Measurements from ENCODE around the gene C1QTNF2. TPM values are rescaled to one million over a fixed set of nuclear protein-coding genes. Genes with fewer than 3 reads are reported as not detected.
"Not testable (repeated sequence)": the region's sequence is repeated elsewhere in the genome, so short reads cannot be mapped to it uniquely, and the experiment has no call there.

The C1QTNF2 gene
- total RNA-seq, 4 donors from 2014 or later, result 0.59 to 16.5 (median 3.0) TPM

DNA sequence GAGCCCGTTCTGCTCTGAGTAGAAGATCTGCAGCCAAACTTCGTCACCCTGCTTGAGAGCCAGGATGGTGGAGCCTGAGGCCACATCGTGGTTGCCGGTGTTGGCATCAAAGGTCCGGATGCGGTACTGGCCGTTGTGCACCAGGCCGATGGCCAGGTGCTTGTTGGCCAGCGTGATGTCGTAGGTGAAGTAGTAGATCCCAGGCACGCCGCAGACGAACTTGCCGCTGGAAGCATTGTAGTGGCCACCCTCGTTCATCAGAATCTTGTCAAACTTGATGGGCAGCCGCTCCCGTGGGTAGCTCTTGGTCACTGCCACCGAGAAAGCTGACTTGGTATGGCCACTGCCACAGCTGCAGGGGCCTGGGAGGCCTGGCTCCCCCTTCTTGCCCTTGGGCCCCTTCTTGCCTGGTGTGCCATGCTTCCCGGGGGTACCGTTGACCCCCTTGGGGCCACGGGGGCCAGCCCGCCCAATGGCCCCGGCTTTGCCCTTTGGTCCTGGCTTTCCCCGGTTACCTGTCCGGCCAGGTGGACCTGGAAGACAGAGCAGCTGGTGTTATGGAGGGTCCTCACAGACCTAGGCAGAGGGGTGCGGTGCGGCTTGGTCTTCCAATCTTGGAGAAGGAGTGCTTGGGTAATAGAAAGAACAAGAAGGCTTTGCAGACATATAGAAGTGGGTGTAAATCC lies 21.0 kb downstream of the C1QTNF2 start:
- Histone ChIP-seq H3K36me3 (no peaks in the 10 kb centered on the region), H3K9me3 (no peaks in the 10 kb centered on the region), H3K4me3 (no peak overlapping the region), H3K27me3 (no peaks in the 10 kb centered on the region), H3K4me1 (no peaks in the 10 kb centered on the region), H3K27ac (no peak overlapping the region)
- no peak for TF ChIP-seq POLR2A (IDR thresholded peaks at IDR 0.05)
- TF ChIP-seq, protein P1, sequence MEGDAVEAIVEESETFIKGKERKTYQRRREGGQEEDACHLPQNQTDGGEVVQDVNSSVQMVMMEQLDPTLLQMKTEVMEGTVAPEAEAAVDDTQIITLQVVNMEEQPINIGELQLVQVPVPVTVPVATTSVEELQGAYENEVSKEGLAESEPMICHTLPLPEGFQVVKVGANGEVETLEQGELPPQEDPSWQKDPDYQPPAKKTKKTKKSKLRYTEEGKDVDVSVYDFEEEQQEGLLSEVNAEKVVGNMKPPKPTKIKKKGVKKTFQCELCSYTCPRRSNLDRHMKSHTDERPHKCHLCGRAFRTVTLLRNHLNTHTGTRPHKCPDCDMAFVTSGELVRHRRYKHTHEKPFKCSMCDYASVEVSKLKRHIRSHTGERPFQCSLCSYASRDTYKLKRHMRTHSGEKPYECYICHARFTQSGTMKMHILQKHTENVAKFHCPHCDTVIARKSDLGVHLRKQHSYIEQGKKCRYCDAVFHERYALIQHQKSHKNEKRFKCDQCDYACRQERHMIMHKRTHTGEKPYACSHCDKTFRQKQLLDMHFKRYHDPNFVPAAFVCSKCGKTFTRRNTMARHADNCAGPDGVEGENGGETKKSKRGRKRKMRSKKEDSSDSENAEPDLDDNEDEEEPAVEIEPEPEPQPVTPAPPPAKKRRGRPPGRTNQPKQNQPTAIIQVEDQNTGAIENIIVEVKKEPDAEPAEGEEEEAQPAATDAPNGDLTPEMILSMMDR (IDR thresholded peaks at IDR 0.05), result no peak
- intact Hi-C loops (cut with DNase I; ENCODE audit: low total_unique reads), result loop anchor here (5.0 to 10.0 kb wide), 2 partner anchors 155 to 327 kb away; no protein-coding TSS in a partner anchor
- no peak for DNase-seq

DNA sequence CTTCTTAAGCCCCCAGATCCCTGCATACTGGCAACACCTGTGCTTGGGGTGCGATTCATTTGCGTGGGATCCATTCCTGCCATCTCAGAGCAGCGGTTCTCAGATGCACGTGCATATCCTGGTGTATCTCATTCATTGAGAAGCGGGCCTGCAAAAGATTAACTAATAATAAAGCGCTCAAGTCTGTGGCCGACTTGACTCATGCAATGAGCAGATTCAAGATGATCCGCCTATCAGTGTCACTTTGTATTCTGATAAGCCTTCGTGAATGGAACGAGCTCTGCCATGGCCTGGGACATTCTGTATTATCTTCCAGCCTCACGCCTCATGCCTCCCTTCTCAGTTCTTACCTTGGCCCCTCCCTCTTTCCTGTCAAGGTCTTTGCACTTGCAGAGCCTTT lies 22.3 kb downstream of the C1QTNF2 start:
- Histone ChIP-seq H3K27ac (no peak overlapping the region), H3K36me3 (no peaks in the 10 kb centered on the region), H3K9me3 (no peaks in the 10 kb centered on the region), H3K4me3 (no peak overlapping the region), H3K27me3 (no peaks in the 10 kb centered on the region), H3K4me1 (no peaks in the 10 kb centered on the region)
- no peak for TF ChIP-seq POLR2A (IDR thresholded peaks at IDR 0.05)
- TF ChIP-seq, protein P1 (IDR thresholded peaks at IDR 0.05), result no peak
- intact Hi-C loops (cut with DNase I; ENCODE audit: low total_unique reads), result loop anchor here (5.0 to 10.0 kb wide), 2 partner anchors 153 to 326 kb away; no protein-coding TSS in a partner anchor
- no peak for DNase-seq

DNA sequence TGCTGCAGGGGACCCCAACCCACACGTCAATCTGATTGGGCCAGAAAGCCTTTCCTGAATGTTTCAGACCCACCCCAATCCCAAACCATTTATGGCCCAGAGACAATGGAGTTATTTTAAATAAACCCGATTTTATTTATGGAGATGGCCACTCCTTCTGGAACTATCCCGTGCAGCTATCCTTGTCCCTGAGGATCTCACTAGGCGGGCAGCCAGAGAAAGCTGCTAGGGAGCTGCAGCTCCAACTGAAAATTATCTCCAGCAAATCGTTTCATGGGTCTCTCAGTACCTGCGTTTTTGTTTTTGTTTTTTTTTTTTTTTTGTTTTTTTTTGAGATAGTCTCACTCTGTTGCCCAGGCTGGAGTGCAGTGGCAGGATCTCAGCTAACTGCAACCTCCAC lies 23.0 kb downstream of the C1QTNF2 start:
- H3K27ac ChIP-seq, result no peak overlapping the region
- no peak for DNase-seq
- intact Hi-C loops (cut with DNase I; ENCODE audit: low total_unique reads), result loop anchor here (5.0 to 10.0 kb wide), 2 partner anchors 153 to 325 kb away; no protein-coding TSS in a partner anchor
- H3K27me3 ChIP-seq, result no peaks in the 10 kb centered on the region
- no peaks in the 10 kb centered on the region for H3K4me1 ChIP-seq
- H3K36me3 ChIP-seq, result no peaks in the 10 kb centered on the region
- no peaks in the 10 kb centered on the region for H3K9me3 ChIP-seq
- TF ChIP-seq POLR2A (IDR thresholded peaks at IDR 0.05), result no peak
- TF ChIP-seq, protein P1 (IDR thresholded peaks at IDR 0.05), result no peak
- H3K4me3 ChIP-seq, result no peak overlapping the region

DNA sequence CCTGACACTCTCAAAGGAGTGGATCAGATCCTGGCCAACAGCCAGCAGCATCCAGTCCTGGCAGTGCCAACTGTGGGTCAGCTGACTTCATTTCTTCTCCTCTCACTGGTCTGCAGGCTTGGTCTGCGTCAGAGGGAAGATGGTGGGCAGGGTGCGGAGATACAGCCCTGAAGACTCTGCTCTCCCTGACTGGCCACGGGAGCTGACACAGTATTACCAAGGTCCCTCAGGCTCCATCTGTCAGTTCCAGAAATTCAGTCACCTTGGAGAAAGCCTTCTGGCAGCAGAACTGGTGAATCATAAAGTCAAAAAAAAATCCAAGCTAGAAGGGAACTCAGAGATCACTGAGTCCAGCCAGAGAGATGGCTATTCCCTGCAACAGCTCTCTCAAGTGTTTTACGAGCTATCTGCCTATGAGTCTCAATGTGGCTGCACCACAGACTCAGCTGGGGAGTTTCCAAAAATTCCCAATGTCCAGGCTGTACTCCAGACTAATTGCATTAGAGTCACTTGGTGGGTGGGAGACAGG lies 27.9 kb downstream of the C1QTNF2 start:
- Histone ChIP-seq H3K27ac (no peak overlapping the region), H3K4me1 (no peaks in the 10 kb centered on the region), H3K4me3 (no peak overlapping the region), H3K9me3 (no peaks in the 10 kb centered on the region), H3K27me3 (no peaks in the 10 kb centered on the region), H3K36me3 (no peaks in the 10 kb centered on the region)
- TF ChIP-seq, protein P1 (IDR thresholded peaks at IDR 0.05), result no peak
- no peak for TF ChIP-seq POLR2A (IDR thresholded peaks at IDR 0.05)
- DNase-seq, result no peak
- intact Hi-C loops (cut with DNase I; ENCODE audit: low total_unique reads), result loop anchor here (10.0 kb wide), 1 partner anchor 148 kb away; no protein-coding TSS in a partner anchor

DNA sequence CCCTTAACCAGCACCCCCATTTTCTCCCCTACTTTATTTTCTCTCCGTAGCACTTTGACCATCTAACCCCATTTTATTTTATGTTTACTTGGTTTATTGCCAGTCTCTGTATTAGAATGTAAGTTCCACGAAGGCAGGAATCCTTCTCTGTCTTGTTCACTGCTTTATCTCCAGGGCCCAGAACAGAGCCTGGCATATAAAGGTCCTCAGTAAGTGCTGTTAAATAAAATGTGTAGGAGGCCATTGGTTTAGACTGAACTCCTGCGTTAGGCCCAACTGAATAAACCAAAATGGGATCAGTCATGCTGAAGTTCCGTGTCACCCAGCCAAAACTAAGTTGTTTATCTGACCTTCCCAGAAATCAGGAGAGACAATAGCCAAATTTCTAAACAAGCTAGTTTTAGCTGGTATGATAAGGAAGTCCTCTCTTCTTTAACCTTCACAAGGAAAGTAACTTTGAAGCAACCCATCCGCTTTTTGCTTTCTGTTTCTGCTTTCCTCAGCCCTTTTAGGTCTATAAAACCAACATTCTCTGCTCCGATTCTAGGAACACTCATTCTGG lies 29.0 kb downstream of the C1QTNF2 start:
- H3K27ac ChIP-seq, result no peak overlapping the region
- no peak overlapping the region for H3K4me3 ChIP-seq
- TF ChIP-seq, protein P1 (IDR thresholded peaks at IDR 0.05), result no peak
- no peak for TF ChIP-seq POLR2A (IDR thresholded peaks at IDR 0.05)
- no peaks in the 10 kb centered on the region for H3K9me3 ChIP-seq
- no peaks in the 10 kb centered on the region for H3K27me3 ChIP-seq
- intact Hi-C loops (cut with DNase I; ENCODE audit: low total_unique reads), result loop anchor here (10.0 kb wide), 1 partner anchor 147 kb away; no protein-coding TSS in a partner anchor
- H3K4me1 ChIP-seq, result no peaks in the 10 kb centered on the region
- no peak for DNase-seq
- no peaks in the 10 kb centered on the region for H3K36me3 ChIP-seq

DNA sequence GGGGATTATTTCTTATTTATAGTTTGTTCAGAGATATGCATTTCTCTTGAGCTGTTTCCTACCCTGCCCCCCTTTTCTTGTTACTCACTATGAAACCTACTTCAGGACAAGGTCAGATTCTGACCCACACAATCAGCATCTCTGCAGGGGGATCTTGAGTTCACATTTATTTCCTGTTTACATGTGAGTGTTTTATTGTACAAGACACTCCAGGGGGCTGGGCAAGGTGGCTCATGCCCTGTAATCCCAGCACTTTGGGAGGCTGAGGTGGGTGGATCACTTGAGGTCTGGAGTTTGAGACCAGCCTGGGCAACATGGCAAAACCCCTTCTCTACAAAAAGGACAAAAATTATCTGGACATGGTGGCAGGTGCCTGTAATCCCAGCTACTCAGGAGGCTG lies 29.9 kb downstream of the C1QTNF2 start:
- not testable (repeated sequence) for H3K4me3 ChIP-seq, H3K4me1 ChIP-seq, H3K9me3 ChIP-seq, H3K27me3 ChIP-seq, H3K27ac ChIP-seq, H3K36me3 ChIP-seq, DNase-seq
- intact Hi-C loops (cut with DNase I; ENCODE audit: low total_unique reads), result loop anchor here (10.0 kb wide), 1 partner anchor 146 kb away; no protein-coding TSS in a partner anchor
